Measurements from ENCODE around the gene OBP2B.
"Not testable (repeated sequence)": the region's sequence is repeated elsewhere in the genome, so short reads cannot be mapped to it uniquely, and the experiment has no call there.

OBP2B gene

GRCh38 chr9:133221177-133221809 lies 12.2 kb upstream of the OBP2B start:
- DNase-seq: no peak

- not testable (repeated sequence) for DNase-seq
Observed at GRCh38 chr9:133218049-133218975, 9.3 kb upstream of the OBP2B start.

GRCh38 chr9:133217333-133217988 lies 8.4 kb upstream of the OBP2B start:
- DNase-seq: not testable (repeated sequence)

GRCh38 chr9:133214276-133214675 lies 5.2 kb upstream of the OBP2B start:
- DNase-seq: not testable (repeated sequence)

DNA sequence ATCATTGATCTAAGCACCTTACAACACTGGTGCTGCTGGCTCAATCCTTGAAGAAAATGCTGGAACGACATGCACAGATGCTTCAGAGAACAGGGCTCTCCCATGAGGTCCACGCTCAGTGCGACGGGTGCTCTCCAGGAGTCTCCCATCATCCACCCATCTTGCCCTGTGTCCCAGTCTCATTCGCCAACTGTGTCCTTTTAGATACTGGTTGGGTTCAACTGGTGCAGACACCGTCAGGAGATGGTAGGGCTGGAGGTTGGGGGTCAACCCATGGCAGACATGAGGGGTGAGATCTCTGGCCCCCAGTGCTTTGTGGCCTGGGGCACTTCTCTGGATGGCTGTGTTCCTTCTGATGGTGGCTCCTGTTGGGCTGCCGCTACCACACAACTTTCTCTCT lies 1.6 kb upstream of the OBP2B start:
- no peak for DNase-seq

DNA sequence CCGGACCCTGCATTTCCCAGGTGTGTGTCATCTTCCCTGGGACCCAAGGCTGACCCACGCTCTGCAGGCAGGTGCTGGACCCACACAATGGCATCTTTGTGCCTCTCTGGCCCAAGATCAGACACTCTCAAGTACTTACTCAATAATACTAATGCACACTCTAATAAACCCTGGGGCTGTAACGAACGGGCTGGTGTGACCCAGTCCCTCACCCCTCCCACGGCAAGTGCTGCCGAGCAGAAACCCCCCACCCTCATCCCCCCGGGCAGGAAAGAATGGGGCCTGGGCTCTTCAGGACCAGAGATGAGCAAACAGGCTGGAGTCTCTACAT lies 1.1 kb upstream of the OBP2B start:
- DNase-seq: no peak

- not testable (repeated sequence) for DNase-seq
Observed at GRCh38 chr9:133209327-133210201, 514 bp upstream of the OBP2B start.

- DNase-seq: not testable (repeated sequence)
Observed at GRCh38 chr9:133208171-133208879, 725 bp downstream of the OBP2B start.

DNA sequence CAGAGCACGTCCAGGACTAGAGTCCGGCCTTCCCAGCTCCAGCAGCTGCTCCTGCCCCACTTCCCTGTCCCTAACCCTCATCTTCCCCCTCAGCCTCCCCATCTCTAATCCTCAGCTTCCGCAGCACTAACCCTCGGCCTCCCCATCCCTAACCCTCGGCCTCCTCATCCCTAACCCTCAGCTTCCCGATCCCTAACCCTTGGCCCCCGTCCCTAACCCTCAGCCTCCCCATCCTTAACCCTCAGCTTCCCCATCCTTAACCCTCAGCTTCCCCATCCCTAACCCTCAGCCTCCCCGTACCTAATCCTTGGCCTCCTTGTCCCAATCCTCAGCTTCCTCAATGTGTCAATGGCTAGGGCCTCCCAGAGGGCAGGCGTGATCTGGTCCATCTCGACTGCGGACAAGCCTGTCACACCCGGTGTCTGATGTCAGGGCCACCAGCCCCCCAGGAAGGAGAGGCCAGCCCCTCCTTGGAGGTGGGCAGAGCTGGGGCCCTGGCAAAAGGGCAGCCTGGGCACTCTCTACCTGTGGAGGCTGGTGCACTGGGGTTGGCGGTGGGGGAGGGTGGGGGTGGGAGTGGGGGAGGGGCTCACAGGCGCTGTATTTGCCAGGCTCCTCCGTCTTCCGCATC lies 1.4 kb downstream of the OBP2B start:
- DNase-seq: no peak

DNA sequence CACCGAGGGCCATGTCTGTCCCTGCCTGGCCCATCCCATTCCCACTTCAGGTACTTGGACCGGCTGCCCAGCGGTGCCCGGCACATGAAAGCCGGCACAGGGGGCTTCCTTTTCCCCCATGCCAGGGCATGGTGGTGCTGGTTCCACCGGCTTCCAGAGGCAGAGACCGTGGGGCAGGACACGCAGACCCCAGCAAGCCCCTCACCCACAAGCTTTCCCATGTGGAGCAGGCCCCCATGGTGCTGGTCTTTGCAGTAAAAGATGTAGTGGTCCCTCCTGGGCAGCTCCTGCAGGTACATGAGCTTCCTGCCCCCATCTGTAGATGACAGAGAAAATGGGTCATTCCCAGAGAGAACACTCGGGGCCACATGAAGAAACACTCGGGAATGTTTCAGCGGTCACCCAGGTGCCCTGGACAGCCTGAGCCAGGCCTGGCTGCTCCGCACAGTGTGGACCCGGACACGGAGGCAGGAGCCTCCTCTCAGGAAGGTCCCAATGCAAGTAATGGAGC lies 2.0 kb downstream of the OBP2B start:
- no peak for DNase-seq

GRCh38 chr9:133205996-133206931 lies 2.8 kb downstream of the OBP2B start:
- DNase-seq: no peak

- DNase-seq: not testable (repeated sequence)
Observed at GRCh38 chr9:133205481-133205887, 3.6 kb downstream of the OBP2B start.

DNA sequence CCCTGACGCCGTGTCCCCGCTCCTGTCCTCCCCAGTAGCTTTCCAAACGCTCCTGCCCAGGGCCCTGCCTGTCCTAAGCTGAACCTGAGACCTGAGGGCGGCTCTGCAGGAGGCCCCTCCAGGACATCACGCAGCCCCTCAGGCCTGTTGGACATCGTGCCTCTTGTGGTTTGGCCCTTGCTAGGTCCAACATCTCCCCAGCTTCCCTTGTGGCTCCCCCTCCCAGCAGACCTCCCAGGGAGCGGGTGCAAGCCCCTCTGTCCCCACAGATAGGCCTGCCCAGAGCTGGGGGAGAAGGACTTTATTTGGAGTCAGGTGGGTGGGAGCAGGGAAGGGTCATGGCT lies 4.1 kb downstream of the OBP2B start:
- no peak for DNase-seq

GRCh38 chr9:133204335-133204992 lies 4.6 kb downstream of the OBP2B start:
- no peak for DNase-seq

DNA sequence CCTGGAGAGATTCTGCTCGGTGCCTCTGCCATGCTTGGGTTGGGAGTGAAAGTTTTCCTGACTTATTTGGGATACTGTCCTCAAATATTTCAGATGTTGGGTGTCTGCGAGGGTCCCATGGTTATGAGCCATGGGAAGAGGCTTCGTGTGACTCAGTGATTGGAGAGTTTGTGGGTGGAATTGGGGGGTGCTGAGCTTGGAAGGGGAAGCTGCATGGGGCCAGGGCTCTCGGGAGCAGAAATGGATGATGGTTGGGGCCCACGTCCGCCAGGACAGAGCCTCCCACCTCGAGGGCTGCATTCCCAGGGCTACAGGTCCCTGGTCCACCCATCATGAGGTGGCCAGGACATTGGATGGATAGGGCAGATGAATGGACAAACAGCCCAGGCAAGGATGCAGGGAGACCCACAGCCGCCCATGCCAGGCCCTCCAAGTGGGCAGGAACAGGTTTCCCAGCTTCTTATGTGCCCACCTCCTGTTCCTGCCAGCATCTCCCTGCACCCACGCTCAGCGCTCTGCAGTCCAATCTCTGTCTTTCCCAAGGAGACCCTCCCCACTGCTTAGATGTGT lies 5.5 kb downstream of the OBP2B start:
- no peak for DNase-seq

DNA sequence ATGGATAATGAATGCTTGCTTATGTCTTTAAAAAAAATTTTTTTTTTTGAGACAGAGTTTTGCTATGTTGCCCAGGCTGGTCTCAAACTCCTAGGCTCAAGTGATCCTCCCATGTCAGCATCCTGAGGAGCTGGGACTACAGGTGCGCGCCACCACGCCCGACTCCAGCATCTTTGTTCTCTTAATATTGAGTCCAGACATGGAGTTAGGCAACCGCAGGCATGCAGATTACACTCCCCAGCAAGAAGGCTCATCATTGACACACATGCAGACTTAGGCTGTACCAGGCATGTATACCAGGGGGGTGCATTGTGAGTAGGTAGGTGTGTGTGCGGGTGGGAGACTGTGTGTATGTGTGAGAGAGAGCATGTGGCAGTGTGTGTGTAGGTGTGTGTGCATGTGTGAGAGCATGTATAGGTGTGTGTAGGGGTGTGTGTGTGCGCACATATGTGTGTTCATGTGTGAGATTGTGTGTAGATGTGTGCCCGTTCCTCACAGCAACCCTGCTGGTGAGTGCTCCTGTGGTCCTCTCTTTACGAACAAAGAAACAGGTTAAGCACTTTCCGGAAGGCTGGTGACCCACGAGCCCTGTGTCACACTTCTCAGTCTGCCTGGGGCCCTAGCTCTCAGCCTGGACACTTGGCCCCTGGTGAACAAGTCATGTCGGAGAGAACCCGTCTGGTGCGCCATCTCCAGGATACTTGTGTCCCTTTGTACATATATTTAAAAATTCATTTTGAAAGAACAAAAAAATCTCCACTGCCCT lies 6.2 kb downstream of the OBP2B start:
- no peak for DNase-seq

- no peak for DNase-seq
Observed at GRCh38 chr9:133202145-133202513, 6.9 kb downstream of the OBP2B start.

- DNase-seq: no peak
Observed at GRCh38 chr9:133201424-133202144, 7.5 kb downstream of the OBP2B start.

Data from hematopoietic multipotent progenitor cell treated with erythropoietin and hydrocortisone succinate and interleukin-3 and kit ligand, for 4 days (in vitro differentiated cells).